ENCODE measurements around the gene BMP6. TPM values are rescaled to one million over a fixed set of nuclear protein-coding genes. Genes with fewer than 3 reads are reported as not detected.

The BMP6 gene
- polyA plus RNA-seq, 1 experiment = 0.77 TPM

DNA sequence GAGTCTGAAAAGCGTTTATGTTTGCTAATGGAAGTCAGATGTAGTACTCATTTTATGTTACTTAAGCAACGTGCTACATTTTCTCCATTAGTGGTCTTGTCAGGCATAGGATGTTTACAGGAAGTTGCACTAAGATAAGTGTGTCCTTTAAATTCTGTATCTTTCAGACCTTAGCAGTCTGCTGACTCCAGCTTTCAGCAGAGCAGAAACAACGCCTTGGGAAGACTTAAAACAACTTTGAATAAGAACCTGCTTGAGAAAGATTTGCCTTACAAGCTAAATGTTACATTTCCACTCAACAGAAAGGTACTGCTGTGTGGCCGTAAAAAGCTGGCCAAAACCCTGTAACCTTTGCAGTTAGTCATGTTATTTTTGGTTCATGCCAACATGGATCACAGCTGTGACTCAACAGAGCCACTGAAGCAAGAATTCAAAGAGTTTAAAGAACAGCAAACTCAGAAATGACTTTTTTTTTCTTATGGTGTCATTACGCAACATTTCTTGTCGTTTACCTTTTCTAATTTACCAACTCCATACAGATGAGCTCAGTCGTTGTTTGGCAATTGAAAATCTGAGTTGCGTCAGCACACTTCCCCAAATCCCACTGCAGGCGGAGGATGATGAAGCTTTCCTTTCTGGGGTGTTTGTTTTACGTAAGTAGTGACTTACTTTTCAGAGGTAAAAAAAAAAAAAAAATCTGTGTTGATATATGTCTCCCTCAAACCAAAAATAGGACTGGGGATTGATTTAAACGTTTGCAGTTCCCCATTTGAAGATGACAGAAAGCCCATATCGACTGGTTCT is 27.9 kb upstream of the BMP6 start:
- no peak for TF ChIP-seq CTCF (IDR thresholded peaks at IDR 0.05; ENCODE audit: low read depth, low read length)
- H3K27me3 ChIP-seq (ENCODE audit: control insufficient read depth, insufficient read depth, low read length) = no peaks in the 10 kb centered on the region
- ChIA-PET POLR2A (interaction anchor here (0.6 to 0.7 kb wide), 2 partner anchors 28 to 608 kb away, joined by 3 to 4 read pairs; partner anchors contain the start of gene BMP6), CTCF (interaction anchor here (0.6 to 3.4 kb wide), 3 partner anchors 24 to 362 kb away, joined by 3 to 25 read pairs (median 4); no protein-coding TSS in a partner anchor)
- peak; percentile 78 for DNase-seq (ENCODE audit: low read depth, low spot score)
- peak overlapping the region; percentile 89 for H3K27ac ChIP-seq (ENCODE audit: low read depth, low read length)
- no peaks in the 10 kb centered on the region for H3K9me3 ChIP-seq (ENCODE audit: control insufficient read depth, insufficient read depth, low read length)
- H3K4me3 ChIP-seq (ENCODE audit: low read depth, low read length) = peak overlapping the region; percentile 38

GRCh38 chr6:7701212-7701834 is 24.6 kb upstream of the BMP6 start:
- no peaks in the 10 kb centered on the region for H3K9me3 ChIP-seq (ENCODE audit: control insufficient read depth, insufficient read depth, low read length)
- no peaks in the 10 kb centered on the region for H3K27me3 ChIP-seq (ENCODE audit: control insufficient read depth, insufficient read depth, low read length)
- H3K27ac ChIP-seq (ENCODE audit: low read depth, low read length) = no peak overlapping the region
- ChIA-PET POLR2A (no interaction called here), CTCF (interaction anchor here (0.6 to 3.4 kb wide), 4 partner anchors 21 to 358 kb away, joined by 4 to 25 read pairs (median 5); partner anchors contain the start of gene BMP6)
- DNase-seq (ENCODE audit: low read depth, low spot score) = no peak
- no peak overlapping the region for H3K4me3 ChIP-seq (ENCODE audit: low read depth, low read length)
- TF ChIP-seq CTCF (IDR thresholded peaks at IDR 0.05; ENCODE audit: low read depth, low read length) = no peak

DNA sequence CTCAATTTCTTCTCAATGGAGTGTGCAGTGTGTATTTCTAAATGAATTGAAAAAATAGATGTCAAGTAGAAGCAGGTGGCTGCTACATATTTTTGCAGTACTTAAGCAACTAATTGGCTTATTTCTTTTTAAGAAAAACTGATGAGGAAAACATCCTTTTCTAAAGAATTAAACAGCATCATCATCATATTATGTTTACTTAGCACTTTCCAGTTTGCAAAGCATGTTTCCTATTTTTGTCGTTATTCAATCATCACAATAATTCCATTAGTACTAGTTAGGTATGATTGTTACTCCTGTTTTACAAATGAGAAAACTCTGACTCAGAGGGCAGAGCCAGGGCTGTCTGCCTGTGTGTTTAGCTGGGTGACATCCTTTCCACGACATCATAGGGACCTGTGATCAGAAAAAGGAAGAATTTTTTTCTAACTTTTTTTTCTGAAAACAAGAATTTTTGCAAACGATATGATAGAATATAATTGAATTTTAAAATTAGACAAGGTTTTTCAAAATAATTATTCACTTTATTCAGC is 22.7 kb upstream of the BMP6 start:
- ChIA-PET POLR2A (no interaction called here), CTCF (interaction anchor here (1.1 to 1.5 kb wide), 2 partner anchors 9 to 19 kb away, joined by 3 to 4 read pairs; no protein-coding TSS in a partner anchor)
- Histone ChIP-seq H3K27me3 (ENCODE audit: control insufficient read depth, insufficient read depth, low read length) (no peaks in the 10 kb centered on the region), H3K9me3 (ENCODE audit: control insufficient read depth, insufficient read depth, low read length) (no peaks in the 10 kb centered on the region), H3K4me3 (ENCODE audit: low read depth, low read length) (no peak overlapping the region), H3K27ac (ENCODE audit: low read depth, low read length) (no peak overlapping the region)
- TF ChIP-seq CTCF (IDR thresholded peaks at IDR 0.05; ENCODE audit: low read depth, low read length) = no peak
- DNase-seq (ENCODE audit: low read depth, low spot score) = no peak

GRCh38 chr6:7705483-7705882 is 20.4 kb upstream of the BMP6 start:
- no peak for TF ChIP-seq CTCF (IDR thresholded peaks at IDR 0.05; ENCODE audit: low read depth, low read length)
- no peaks in the 10 kb centered on the region for H3K27me3 ChIP-seq (ENCODE audit: control insufficient read depth, insufficient read depth, low read length)
- H3K4me3 ChIP-seq (ENCODE audit: low read depth, low read length) = no peak overlapping the region
- POLR2A ChIA-PET = no interaction called here
- no peaks in the 10 kb centered on the region for H3K9me3 ChIP-seq (ENCODE audit: control insufficient read depth, insufficient read depth, low read length)
- CTCF ChIA-PET = no interaction called here
- no peak overlapping the region for H3K27ac ChIP-seq (ENCODE audit: low read depth, low read length)
- DNase-seq (ENCODE audit: low read depth, low spot score) = no peak

- Histone ChIP-seq H3K4me3 (ENCODE audit: low read depth, low read length) (no peak overlapping the region), H3K9me3 (ENCODE audit: control insufficient read depth, insufficient read depth, low read length) (peaks cover 3% of the 10 kb centered on the region; the same call in 1 of the 2 replicates), H3K27me3 (ENCODE audit: control insufficient read depth, insufficient read depth, low read length) (no peaks in the 10 kb centered on the region), H3K27ac (ENCODE audit: low read depth, low read length) (no peak overlapping the region)
- ChIA-PET CTCF (no interaction called here), POLR2A (no interaction called here)
- no peak for DNase-seq (ENCODE audit: low read depth, low spot score)
- TF ChIP-seq CTCF (IDR thresholded peaks at IDR 0.05; ENCODE audit: low read depth, low read length) = no peak
These were observed 19.6 kb upstream of the BMP6 start for GRCh38 chr6:7706269-7706668.

All from AG04450 (cell line).